ENCODE results near the gene HOXC9. TPM values are rescaled to one million over a fixed set of nuclear protein-coding genes. Genes with fewer than 3 reads are reported as not detected.

Gene HOXC9
- total and polyA plus RNA-seq, 2 of the 4 experiments (the other 2 are of a cell fraction) = 0.26 TPM; not detected in 1

- in situ Hi-C loops (cut with MboI; ENCODE audit: low sequenced_read_pairs) (no loop called here), dilution Hi-C loops (cut with HindIII; ENCODE audit: low sequenced_read_pairs, unreplicated experiment) (no loop called here), intact Hi-C loops (cut with micrococcal nuclease) (no loop called here)
- Histone ChIP-seq H2AFZ (replicated peaks; ENCODE audit: low read length, poor library complexity) (no peak overlapping the region), H2AK5ac (ENCODE audit: low read depth, low read length) (no peak overlapping the region), H2BK15ac (ENCODE audit: low read depth, low read length) (no peak overlapping the region), H4K91ac (ENCODE audit: insufficient read depth, low read depth, low read length) (no peak overlapping the region), H3K4me2 (ENCODE audit: low read depth, low read length) (no peak overlapping the region), H2BK120ac (ENCODE audit: low read depth, low read length) (no peak overlapping the region), H3K18ac (ENCODE audit: low read depth, low read length) (no peak overlapping the region), H4K5ac (ENCODE audit: low read depth, low read length) (no peak overlapping the region), H3K9me1 (ENCODE audit: insufficient read depth, low read length) (no peaks in the 10 kb centered on the region), H2BK5ac (ENCODE audit: low read depth, low read length, poor library complexity, severe bottlenecking) (no peak overlapping the region), H3K4me1 (ENCODE audit: control insufficient read depth, insufficient read depth, low read length) (no peaks in the 10 kb centered on the region), H3K14ac (replicated peaks; ENCODE audit: low read depth, low read length) (no peak overlapping the region), H3K4me3 (ENCODE audit: insufficient read depth, low read depth, low read length) (no peak overlapping the region), H3K56ac (ENCODE audit: extremely low read depth, insufficient read depth, low read length) (no peak overlapping the region), H3K23ac (ENCODE audit: low read depth, low read length) (no peak overlapping the region), H3K27me3 (ENCODE audit: control insufficient read depth, insufficient read depth, low read length) (peaks cover 73% of the 10 kb centered on the region), H4K8ac (ENCODE audit: low read depth in 2 of 2, low read length in 2 of 2) (no peak overlapping the region), H3K36me3 (ENCODE audit: control insufficient read depth, insufficient read depth, low read length) (no peaks in the 10 kb centered on the region), H3K27ac (ENCODE audit: insufficient read depth, low read length) (no peak overlapping the region), H2BK20ac (ENCODE audit: low read depth, low read length) (no peak overlapping the region), H3K4ac (ENCODE audit: low read depth, low read length) (no peak overlapping the region), H3K9ac (ENCODE audit: low read depth, low read length) (no peak overlapping the region), H2AK9ac (replicated peaks; ENCODE audit: low read depth, low read length, poor library complexity) (no peak overlapping the region), H4K20me1 (ENCODE audit: insufficient read depth, low read length) (no peaks in the 10 kb centered on the region), H3K9me3 (ENCODE audit: control insufficient read depth, insufficient read depth, low read length) (0 out of 2 replicates have a peak, but pooled peaks cover 2% of the 10 kb centered on the region), H3K79me1 (ENCODE audit: low read depth in 1 of 2, low read length in 2 of 2) (no peaks in the 10 kb centered on the region)
- no peak for TF ChIP-seq CTCF (conservative IDR thresholded peaks at IDR 0.05; ENCODE audit: low read depth, low read length)
- no peak for TF ChIP-seq POLR2A (IDR thresholded peaks at IDR 0.05; ENCODE audit: low read depth, low read length)
- no peak for TF ChIP-seq MAFK (IDR thresholded peaks at IDR 0.05; ENCODE audit: low read depth, low read length)
- no peak for TF ChIP-seq RFX5 (IDR thresholded peaks at IDR 0.05; ENCODE audit: low read depth, low read length)
- no peak for TF ChIP-seq USF2 (IDR thresholded peaks at IDR 0.05; ENCODE audit: low read depth, low read length)
- TF ChIP-seq ELK1 (IDR thresholded peaks at IDR 0.05; ENCODE audit: borderline replicate concordance, low read depth, low read length) = no peak
- no peak for TF ChIP-seq RCOR1 (IDR thresholded peaks at IDR 0.05; ENCODE audit: insufficient replicate concordance, low read length)
- TF ChIP-seq MAZ (IDR thresholded peaks at IDR 0.05; ENCODE audit: borderline replicate concordance, low read depth, low read length) = no peak
- TF ChIP-seq BHLHE40 (IDR thresholded peaks at IDR 0.05; ENCODE audit: low read depth, low read length) = no peak
- TF ChIP-seq NFE2L2 (IDR thresholded peaks at IDR 0.05; ENCODE audit: low read depth, low read length) = no peak
- TF ChIP-seq CHD1 (IDR thresholded peaks at IDR 0.05; ENCODE audit: low read depth, low read length) = no peak
- TF ChIP-seq RAD21 (IDR thresholded peaks at IDR 0.05; ENCODE audit: low read length) = no peak
- no peak for TF ChIP-seq MXI1 (IDR thresholded peaks at IDR 0.05; ENCODE audit: borderline replicate concordance, low read depth, low read length)
- TF ChIP-seq SMC3 (IDR thresholded peaks at IDR 0.05; ENCODE audit: low read depth, low read length) = no peak
- TF ChIP-seq CEBPB (IDR thresholded peaks at IDR 0.05; ENCODE audit: low read depth, low read length) = no peak
- TF ChIP-seq FOS (IDR thresholded peaks at IDR 0.05; ENCODE audit: low read depth, low read length) = no peak
- ChIA-PET CTCF (interaction anchor here (0.6 to 0.7 kb wide), 2 partner anchors 29 to 153 kb away, joined by 3 to 9 read pairs; partner anchors contain the start of gene HOXC8), POLR2A (ENCODE audit: unreplicated experiment) (no interaction called here)
- no TSS peak for BruUV-seq (replicated peaks)
- DNase-seq (no peak), ATAC-seq (ENCODE audit: low read depth) (no peak)
- WGBS, 2 experiments (ENCODE audit: extremely low coverage in 2 of 2, insufficient read length in 1 of 2) = 22% methylated on average over 2 of the region's 5 CpGs; no CpG with 5 or more reads in 1 of the 2 experiments
Observed at GRCh38 chr12:54038284-54038870, 38.4 kb downstream of the HOXC9 start.
